Tibial nerve (tissue), 4 donors: ENCODE results near the gene ZNF770. TPM values are rescaled to one million over a fixed set of nuclear protein-coding genes. Genes with fewer than 3 reads are reported as not detected.

ENCODE experiments used
- DNase-seq, 2 donors: peaks; one replicate each; pipeline ENCODE4 v3.0.0-alpha.2; 2019; ENCODE audit warnings: low spot score in 2 of 2
- H3K27ac ChIP-seq, 4 donors: fragments of 200-600 bp; sonication (generic) in 3 of 4; one replicate each; pipeline ENCODE4 v1.5.1; 2017 to 2019; ENCODE audit warnings: mild to moderate bottlenecking in 1 of 4
- H3K27me3 ChIP-seq, 2 donors: fragments of 200-600 bp; sonication (generic) in 1 of 2; one replicate each; pipeline versions ENCODE4 v1.5.1 to v1.6.0; 2017 to 2019
- H3K36me3 ChIP-seq, 3 donors: fragments of 200-600 bp; sonication (generic); one replicate each; pipeline ENCODE4 v1.5.1; 2018 to 2019
- H3K4me1 ChIP-seq, 4 donors: fragments of 200-600 bp; sonication (generic) in 3 of 4; one replicate each; pipeline ENCODE4 v1.5.1; 2017 to 2019
- H3K4me3 ChIP-seq, 4 donors: fragments of 200-600 bp; sonication (generic) in 3 of 4; one replicate each; pipeline ENCODE4 v1.5.1; 2017 to 2019; ENCODE audit warnings: mild to moderate bottlenecking in 1 of 4, moderate library complexity in 1 of 4
- H3K9me3 ChIP-seq, 4 donors: fragments of 200-600 bp; sonication (generic) in 3 of 4; one replicate each; pipeline ENCODE4 v1.5.1; 2017 to 2019
- CTCF ChIP-seq, 5 experiments: fragments of 200-600 bp in 3 of 5; fragments of 450-650 bp in 2 of 5; sonication (generic) in 3 of 5; IDR thresholded peaks; one replicate each; pipeline ENCODE4 v1.5.1; 2016 to 2019; ENCODE audit warnings: antibody characterized with exemption in 5 of 5, mild to moderate bottlenecking in 3 of 5, moderate library complexity in 2 of 5
- EP300 ChIP-seq, 2 donors: sonication (generic); formaldehyde crosslinking; IDR thresholded peaks; one replicate each; pipeline ENCODE4 v1.6.1; 2017; ENCODE audit warnings: antibody characterized with exemption in 2 of 2, mild to moderate bottlenecking in 1 of 2
- POLR2A ChIP-seq, 2 donors: fragments of 450-650 bp; IDR thresholded peaks; one replicate each; pipeline ENCODE4 v1.6.1; 2017; ENCODE audit warnings: antibody characterized with exemption in 2 of 2, mild to moderate bottlenecking in 2 of 2, moderate library complexity in 2 of 2
- WGBS, 2 donors: methylation state at CpG; one replicate each; pipeline ENCODE4 v1.1.5; 2018; 5-methylcytosine and 5-hydroxymethylcytosine counted together
- total RNA-seq, 4 donors: library from RNA; depleted of rRNA; stranded (reverse); fragments of >200 nt; gene quantifications; one replicate each; pipeline ENCODE4 v1.1.0, GENCODE V29; 2016

ZNF770 gene
- total RNA-seq, 4 donors from 2014 or later: 15.0 to 23.0 (median 19.9) TPM

- no peaks in the 10 kb centered on the region for H3K4me1 ChIP-seq
- no peak overlapping the region for H3K27ac ChIP-seq
- DNase-seq: no peak
- WGBS, 2 donors: 65 to 70% methylated on average over 3 of the region's 3 CpGs
- H3K27me3 ChIP-seq: no peaks in the 10 kb centered on the region
- no peaks in the 10 kb centered on the region for H3K36me3 ChIP-seq
- no peaks in the 10 kb centered on the region for H3K9me3 ChIP-seq
- no peak for TF ChIP-seq EP300 (IDR thresholded peaks at IDR 0.05)
- TF ChIP-seq CTCF (IDR thresholded peaks at IDR 0.05): no peak
- TF ChIP-seq POLR2A (IDR thresholded peaks at IDR 0.05): no peak
- H3K4me3 ChIP-seq: no peak overlapping the region
Measured at GRCh38 chr15:35003928-35004327, 15.8 kb upstream of the ZNF770 start.

GRCh38 chr15:35000511-35000910, 12.4 kb upstream of the ZNF770 start:
- Histone ChIP-seq H3K9me3 (no peaks in the 10 kb centered on the region), H3K4me3 (no peak overlapping the region), H3K27me3 (no peaks in the 10 kb centered on the region), H3K27ac (no peak overlapping the region), H3K4me1 (no peaks in the 10 kb centered on the region), H3K36me3 (no peaks in the 10 kb centered on the region)
- no peak for DNase-seq
- TF ChIP-seq POLR2A (IDR thresholded peaks at IDR 0.05) (no peak), EP300 (IDR thresholded peaks at IDR 0.05) (no peak), CTCF (IDR thresholded peaks at IDR 0.05) (no peak)
- 57 to 67% methylated on average over 1 of the region's 1 CpG for WGBS, 2 donors

GRCh38 chr15:34999906-35000305, 11.8 kb upstream of the ZNF770 start:
- Histone ChIP-seq H3K36me3 (no peaks in the 10 kb centered on the region), H3K4me1 (no peaks in the 10 kb centered on the region), H3K27me3 (no peaks in the 10 kb centered on the region), H3K27ac (no peak overlapping the region), H3K9me3 (no peaks in the 10 kb centered on the region), H3K4me3 (no peak overlapping the region)
- DNase-seq: no peak
- no peak for TF ChIP-seq POLR2A (IDR thresholded peaks at IDR 0.05)
- no peak for TF ChIP-seq CTCF (IDR thresholded peaks at IDR 0.05)
- TF ChIP-seq EP300 (IDR thresholded peaks at IDR 0.05): no peak
- WGBS, 2 donors: 84 to 89% methylated on average over 7 of the region's 7 CpGs

- Histone ChIP-seq H3K4me1 (no peaks in the 10 kb centered on the region), H3K36me3 (no peaks in the 10 kb centered on the region), H3K27me3 (no peaks in the 10 kb centered on the region), H3K9me3 (no peaks in the 10 kb centered on the region), H3K27ac (no peak overlapping the region), H3K4me3 (no peak overlapping the region)
- 78 to 83% methylated on average over 1 of the region's 1 CpG for WGBS, 2 donors
- DNase-seq: no peak
- TF ChIP-seq EP300 (IDR thresholded peaks at IDR 0.05) (no peak), POLR2A (IDR thresholded peaks at IDR 0.05) (no peak), CTCF (IDR thresholded peaks at IDR 0.05) (no peak)
Measured at GRCh38 chr15:34994925-34995324, 6.8 kb upstream of the ZNF770 start.

- H3K4me1 ChIP-seq: peaks cover 0 to 5% (median 2%) of the 10 kb centered on the region in 4 donors
- no peaks in the 10 kb centered on the region for H3K27me3 ChIP-seq
- no peak for DNase-seq
- no peak overlapping the region for H3K4me3 ChIP-seq
- TF ChIP-seq POLR2A (IDR thresholded peaks at IDR 0.05) (no peak), CTCF (IDR thresholded peaks at IDR 0.05) (no peak), EP300 (IDR thresholded peaks at IDR 0.05) (no peak)
- H3K27ac ChIP-seq: no peak overlapping the region
- no peaks in the 10 kb centered on the region for H3K36me3 ChIP-seq
- 79 to 86% methylated on average over 4 of the region's 4 CpGs for WGBS, 2 donors
- no peaks in the 10 kb centered on the region for H3K9me3 ChIP-seq
Measured at GRCh38 chr15:34993877-34994276, 5.8 kb upstream of the ZNF770 start.
